Astrocyte (in vitro differentiated cells and primary cell): Measurements from ENCODE around the gene PTAFR. TPM values are rescaled to one million over a fixed set of nuclear protein-coding genes. Genes with fewer than 3 reads are reported as not detected.

Experiments used
- DNase-seq: peaks from one replicate; pipeline ENCODE4 v3.0.0-alpha.2; 2010; ENCODE audit warnings: low read depth
- FAIRE-seq: peaks from 2 replicates; lab custom pipeline; 2011; peaks lifted over from hg19 to GRCh38; lab: Jason Lieb, UNC
- H2AFZ ChIP-seq: 2 replicates; pipeline ENCODE4 v1.6.0; 2012; ENCODE audit warnings: low read depth, low read length, inconsistent platforms
- H3K27ac ChIP-seq: 2 replicates; pipeline ENCODE4 v1.5.1; 2011; ENCODE audit warnings: low read depth, low read length, inconsistent platforms
- H3K27me3 ChIP-seq: 2 replicates; pipeline ENCODE4 v1.6.0; 2011; ENCODE audit warnings: low read length, inconsistent platforms; ENCODE audit not compliant: insufficient read depth
- H3K36me3 ChIP-seq: 2 replicates; pipeline ENCODE4 v1.5.1; 2011; ENCODE audit warnings: low read length, inconsistent platforms; ENCODE audit not compliant: insufficient read depth
- H3K4me1 ChIP-seq: 2 replicates; pipeline ENCODE4 v1.5.1; 2011; ENCODE audit warnings: low read length, inconsistent platforms; ENCODE audit not compliant: insufficient read depth
- H3K4me2 ChIP-seq: 2 replicates; pipeline ENCODE4 v1.6.0; 2012; ENCODE audit warnings: low read length, inconsistent platforms
- H3K4me3 ChIP-seq: 2 replicates; pipeline ENCODE4 v1.5.1; 2011; ENCODE audit warnings: low read depth, mild to moderate bottlenecking, low read length, inconsistent platforms; ENCODE audit not compliant: insufficient read depth
- H3K79me2 ChIP-seq: 2 replicates; pipeline ENCODE4 v1.6.0; 2012; ENCODE audit warnings: mild to moderate bottlenecking, low read length, inconsistent platforms; ENCODE audit not compliant: insufficient read depth
- H3K9ac ChIP-seq: 2 replicates; pipeline ENCODE4 v1.6.0; 2012; ENCODE audit warnings: mild to moderate bottlenecking, low read length, inconsistent platforms
- H3K9me3 ChIP-seq: 2 replicates; pipeline ENCODE4 v1.5.1; 2012; ENCODE audit warnings: low read depth, mild to moderate bottlenecking, low read length, inconsistent platforms; ENCODE audit not compliant: insufficient read depth
- H4K20me1 ChIP-seq: 2 replicates; pipeline ENCODE4 v1.6.0; 2012; ENCODE audit warnings: low read length, inconsistent platforms; ENCODE audit not compliant: insufficient read depth
- H3K27ac Mint-ChIP-seq: one replicate; pipeline ENCODE4 v1.8.0; 2021; ENCODE audit warnings: mild to moderate bottlenecking, mixed read lengths; ENCODE audit not compliant: unreplicated experiment
- H3K27me3 Mint-ChIP-seq: one replicate; pipeline ENCODE4 v1.8.0; 2021; ENCODE audit warnings: low read depth, mixed read lengths; ENCODE audit not compliant: unreplicated experiment
- H3K36me3 Mint-ChIP-seq: one replicate; pipeline ENCODE4 v1.8.0; 2021; ENCODE audit warnings: low read depth, mixed read lengths; ENCODE audit not compliant: unreplicated experiment
- H3K4me1 Mint-ChIP-seq: one replicate; pipeline ENCODE4 v1.8.0; 2021; ENCODE audit warnings: low read depth, mixed read lengths; ENCODE audit not compliant: unreplicated experiment
- H3K4me3 Mint-ChIP-seq: one replicate; pipeline ENCODE4 v1.8.0; 2021; ENCODE audit warnings: mild to moderate bottlenecking, moderate library complexity, mixed read lengths; ENCODE audit not compliant: unreplicated experiment
- H3K9me3 Mint-ChIP-seq: one replicate; pipeline ENCODE4 v1.8.0; 2021; ENCODE audit warnings: mild to moderate bottlenecking, mixed read lengths; ENCODE audit not compliant: unreplicated experiment
- CTCF ChIP-seq: IDR thresholded peaks from 2 replicates; pipeline ENCODE4 v1.5.1; 2011; ENCODE audit warnings: low read depth, mild to moderate bottlenecking, inconsistent platforms, low read length, moderate library complexity; ENCODE audit not compliant: insufficient read depth
- EZH2 ChIP-seq: IDR thresholded peaks from 2 replicates; pipeline ENCODE4 v1.6.1; 2012; ENCODE audit warnings: mild to moderate bottlenecking, low read length, inconsistent platforms; ENCODE audit not compliant: insufficient read depth
- total RNA-seq: library from RNA; stranded (reverse); gene quantifications from 2 replicates; pipeline ENCODE4 v1.2.1, GENCODE V29; 2021

The PTAFR gene
- total RNA-seq, 1 donor from 2014 or later, result 0.32 TPM

- Mint-ChIP-seq H3K27me3 (no peaks in the 10 kb centered on the region), H3K4me1 (no peaks in the 10 kb centered on the region), H3K36me3 (no peaks in the 10 kb centered on the region), H3K9me3 (no peaks in the 10 kb centered on the region), H3K4me3 (no peak overlapping the region), H3K27ac (no peak overlapping the region)
- H3K27ac ChIP-seq, result no peak overlapping the region
- peaks cover 3% of the 10 kb centered on the region for H4K20me1 ChIP-seq
- TF ChIP-seq CTCF (no peak), EZH2 (no peak)
- peaks cover 30% of the 10 kb centered on the region for H3K36me3 ChIP-seq
- no peak overlapping the region for H2AFZ ChIP-seq
- no peaks in the 10 kb centered on the region for H3K9me3 ChIP-seq
- H3K9ac ChIP-seq, result no peak overlapping the region
- H3K4me3 ChIP-seq, result no peak overlapping the region
- no peak overlapping the region for H3K4me2 ChIP-seq
- DNase-seq, result no peak
- FAIRE-seq, result no peak
- peaks cover 6% of the 10 kb centered on the region for H3K79me2 ChIP-seq
- H3K27me3 ChIP-seq, result no peaks in the 10 kb centered on the region
- H3K4me1 ChIP-seq, result no peaks in the 10 kb centered on the region
These were observed 33.2 kb upstream of the PTAFR start for GRCh38 chr1:28209700-28210099.

- no peak overlapping the region for H3K9ac ChIP-seq
- peaks cover 36% of the 10 kb centered on the region for H3K36me3 ChIP-seq
- no peaks in the 10 kb centered on the region for H3K4me1 ChIP-seq
- H3K79me2 ChIP-seq, result peaks cover 6% of the 10 kb centered on the region
- Mint-ChIP-seq H3K4me3 (no peak overlapping the region), H3K27me3 (no peaks in the 10 kb centered on the region), H3K4me1 (no peaks in the 10 kb centered on the region), H3K36me3 (no peaks in the 10 kb centered on the region), H3K27ac (no peak overlapping the region), H3K9me3 (no peaks in the 10 kb centered on the region)
- peak; percentile 36 for DNase-seq
- no peak overlapping the region for H2AFZ ChIP-seq
- H3K27me3 ChIP-seq, result no peaks in the 10 kb centered on the region
- H3K27ac ChIP-seq, result no peak overlapping the region
- no peak overlapping the region for H3K4me2 ChIP-seq
- H4K20me1 ChIP-seq, result peaks cover 3% of the 10 kb centered on the region
- no peaks in the 10 kb centered on the region for H3K9me3 ChIP-seq
- no peak overlapping the region for H3K4me3 ChIP-seq
- peak; percentile 67 for FAIRE-seq
- TF ChIP-seq CTCF (peak; percentile 74), EZH2 (no peak)
These were observed 32.4 kb upstream of the PTAFR start for GRCh38 chr1:28208818-28209441.

GRCh38 chr1:28205243-28205642 is 28.8 kb upstream of the PTAFR start:
- no peaks in the 10 kb centered on the region for H3K79me2 ChIP-seq
- peaks cover 3% of the 10 kb centered on the region for H4K20me1 ChIP-seq
- H2AFZ ChIP-seq, result no peak overlapping the region
- H3K9me3 ChIP-seq, result no peaks in the 10 kb centered on the region
- no peak overlapping the region for H3K9ac ChIP-seq
- FAIRE-seq (no peak), DNase-seq (no peak)
- H3K4me2 ChIP-seq, result no peak overlapping the region
- H3K27me3 ChIP-seq, result no peaks in the 10 kb centered on the region
- H3K36me3 ChIP-seq, result peaks cover 42% of the 10 kb centered on the region
- peaks cover 7% of the 10 kb centered on the region for H3K36me3 Mint-ChIP-seq
- no peaks in the 10 kb centered on the region for H3K27me3 Mint-ChIP-seq
- H3K4me3 Mint-ChIP-seq, result no peak overlapping the region
- H3K27ac Mint-ChIP-seq, result no peak overlapping the region
- H3K27ac ChIP-seq, result no peak overlapping the region
- no peak overlapping the region for H3K4me3 ChIP-seq
- TF ChIP-seq EZH2 (no peak), CTCF (no peak)
- no peaks in the 10 kb centered on the region for H3K4me1 ChIP-seq
- H3K9me3 Mint-ChIP-seq, result no peaks in the 10 kb centered on the region
- H3K4me1 Mint-ChIP-seq, result no peaks in the 10 kb centered on the region
